ENCODE results near the gene HAO1.
"Not testable (repeated sequence)": the region's sequence is repeated elsewhere in the genome, so short reads cannot be mapped to it uniquely, and the experiment has no call there.

Gene HAO1

DNA sequence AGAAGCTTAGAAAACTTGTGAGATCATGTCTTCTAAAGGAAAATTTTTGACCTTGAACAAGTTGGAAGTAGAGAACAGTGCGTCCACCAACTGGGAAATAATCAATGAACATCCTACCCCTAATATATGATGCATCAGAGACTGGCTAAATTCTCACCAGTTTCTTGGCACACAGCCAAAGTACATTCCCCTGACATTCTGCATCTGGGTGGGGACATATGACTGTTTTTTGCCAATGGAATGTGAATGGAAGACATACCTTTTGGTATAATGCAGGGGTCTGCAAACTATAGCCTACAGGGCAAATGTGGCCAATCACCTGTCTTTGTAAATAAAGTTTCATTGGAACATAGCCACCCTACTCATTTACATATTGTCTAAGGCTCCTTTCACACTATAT, 84.7 kb downstream of the HAO1 start:
- no peak for DNase-seq (ENCODE audit: low read depth)

- no peak for DNase-seq (ENCODE audit: low read depth)
Observed at GRCh38 chr20:7853493-7853892, 86.8 kb downstream of the HAO1 start.

GRCh38 chr20:7850775-7851490, 89.3 kb downstream of the HAO1 start:
- DNase-seq (ENCODE audit: low read depth) = no peak

GRCh38 chr20:7849675-7850074, 90.6 kb downstream of the HAO1 start:
- DNase-seq (ENCODE audit: low read depth) = no peak

GRCh38 chr20:7848351-7848750, 91.9 kb downstream of the HAO1 start:
- no peak for DNase-seq (ENCODE audit: low read depth)

GRCh38 chr20:7843613-7844012, 96.6 kb downstream of the HAO1 start:
- no peak for DNase-seq (ENCODE audit: low read depth)

- DNase-seq (ENCODE audit: low read depth) = peak; percentile 87
Observed at GRCh38 chr20:7841971-7842310, 98.3 kb downstream of the HAO1 start.

- peak; percentile 66 for DNase-seq (ENCODE audit: low read depth)
Observed at GRCh38 chr20:7841291-7841970, 98.8 kb downstream of the HAO1 start.

DNA sequence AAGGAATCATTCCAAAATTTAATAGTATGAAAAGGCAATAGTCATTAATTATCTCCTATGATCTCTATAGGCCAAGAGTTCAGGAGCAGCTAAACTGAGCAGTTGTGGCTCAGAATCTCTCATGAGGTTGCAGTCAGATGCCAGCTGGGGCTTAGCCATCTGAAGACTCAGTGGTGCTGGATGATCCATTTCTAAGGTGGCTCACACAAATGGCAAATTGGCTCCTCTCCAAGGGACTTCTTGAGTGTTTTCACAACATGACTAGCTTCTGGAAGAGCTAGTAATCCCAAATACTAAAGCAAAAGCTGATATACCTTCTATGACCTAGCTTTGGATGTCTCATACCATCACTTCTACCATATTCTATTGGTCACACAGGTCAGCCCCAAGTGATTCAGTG, 104.2 kb downstream of the HAO1 start:
- no peak for DNase-seq (ENCODE audit: low read depth)

GRCh38 chr20:7834441-7834840, 105.8 kb downstream of the HAO1 start:
- not testable (repeated sequence) for DNase-seq (ENCODE audit: low read depth)
